ENCODE data around the gene RTN4R. TPM values are rescaled to one million over a fixed set of nuclear protein-coding genes. Genes with fewer than 3 reads are reported as not detected.

Gene RTN4R
- total and polyA plus RNA-seq, 7 donors = 0.36 to 4.3 (median 0.83) TPM; not detected in 2

DNA sequence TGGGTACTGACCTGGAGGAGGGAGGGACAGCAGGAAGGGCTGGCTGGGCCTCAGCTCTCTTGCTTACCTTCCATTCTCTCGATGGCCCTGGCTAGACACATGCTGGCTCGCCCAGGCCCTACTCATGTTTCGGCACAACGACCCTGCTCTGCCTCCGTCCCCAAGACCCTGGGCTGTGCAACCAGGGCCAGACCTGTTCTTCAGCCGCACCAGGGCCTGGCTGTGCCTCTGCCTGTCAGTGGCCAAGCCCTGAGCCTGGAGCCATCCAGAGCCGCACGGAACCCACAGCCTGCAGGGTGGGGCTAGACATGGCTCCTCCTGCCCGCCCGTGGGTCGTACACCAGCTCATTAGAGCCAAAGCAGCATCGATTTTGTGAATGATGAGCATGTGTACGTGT, 47.5 kb downstream of the RTN4R start:
- DNase-seq = no peak
- no peak overlapping the region for H3K4me3 ChIP-seq
- H3K27ac ChIP-seq = no peak overlapping the region
- 86 to 89% methylated on average over 13 of the region's 13 CpGs for WGBS, 2 donors
- no peaks in the 10 kb centered on the region for H3K36me3 ChIP-seq
- no peak for TF ChIP-seq EP300 (IDR thresholded peaks at IDR 0.05)
- no peak for TF ChIP-seq POLR2A (IDR thresholded peaks at IDR 0.05)
- TF ChIP-seq POLR2AphosphoS5 (IDR thresholded peaks at IDR 0.05) = no peak
- TF ChIP-seq, protein P1, sequence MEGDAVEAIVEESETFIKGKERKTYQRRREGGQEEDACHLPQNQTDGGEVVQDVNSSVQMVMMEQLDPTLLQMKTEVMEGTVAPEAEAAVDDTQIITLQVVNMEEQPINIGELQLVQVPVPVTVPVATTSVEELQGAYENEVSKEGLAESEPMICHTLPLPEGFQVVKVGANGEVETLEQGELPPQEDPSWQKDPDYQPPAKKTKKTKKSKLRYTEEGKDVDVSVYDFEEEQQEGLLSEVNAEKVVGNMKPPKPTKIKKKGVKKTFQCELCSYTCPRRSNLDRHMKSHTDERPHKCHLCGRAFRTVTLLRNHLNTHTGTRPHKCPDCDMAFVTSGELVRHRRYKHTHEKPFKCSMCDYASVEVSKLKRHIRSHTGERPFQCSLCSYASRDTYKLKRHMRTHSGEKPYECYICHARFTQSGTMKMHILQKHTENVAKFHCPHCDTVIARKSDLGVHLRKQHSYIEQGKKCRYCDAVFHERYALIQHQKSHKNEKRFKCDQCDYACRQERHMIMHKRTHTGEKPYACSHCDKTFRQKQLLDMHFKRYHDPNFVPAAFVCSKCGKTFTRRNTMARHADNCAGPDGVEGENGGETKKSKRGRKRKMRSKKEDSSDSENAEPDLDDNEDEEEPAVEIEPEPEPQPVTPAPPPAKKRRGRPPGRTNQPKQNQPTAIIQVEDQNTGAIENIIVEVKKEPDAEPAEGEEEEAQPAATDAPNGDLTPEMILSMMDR (IDR thresholded peaks at IDR 0.05) = no peak
- peaks cover 0 to 5% (median 2%) of the 10 kb centered on the region in 4 donors for H3K4me1 ChIP-seq
- no peaks in the 10 kb centered on the region for H3K9me3 ChIP-seq
- intact Hi-C loops (cut with DNase I) = no loop called here
- H3K27me3 ChIP-seq = no peaks in the 10 kb centered on the region

DNA sequence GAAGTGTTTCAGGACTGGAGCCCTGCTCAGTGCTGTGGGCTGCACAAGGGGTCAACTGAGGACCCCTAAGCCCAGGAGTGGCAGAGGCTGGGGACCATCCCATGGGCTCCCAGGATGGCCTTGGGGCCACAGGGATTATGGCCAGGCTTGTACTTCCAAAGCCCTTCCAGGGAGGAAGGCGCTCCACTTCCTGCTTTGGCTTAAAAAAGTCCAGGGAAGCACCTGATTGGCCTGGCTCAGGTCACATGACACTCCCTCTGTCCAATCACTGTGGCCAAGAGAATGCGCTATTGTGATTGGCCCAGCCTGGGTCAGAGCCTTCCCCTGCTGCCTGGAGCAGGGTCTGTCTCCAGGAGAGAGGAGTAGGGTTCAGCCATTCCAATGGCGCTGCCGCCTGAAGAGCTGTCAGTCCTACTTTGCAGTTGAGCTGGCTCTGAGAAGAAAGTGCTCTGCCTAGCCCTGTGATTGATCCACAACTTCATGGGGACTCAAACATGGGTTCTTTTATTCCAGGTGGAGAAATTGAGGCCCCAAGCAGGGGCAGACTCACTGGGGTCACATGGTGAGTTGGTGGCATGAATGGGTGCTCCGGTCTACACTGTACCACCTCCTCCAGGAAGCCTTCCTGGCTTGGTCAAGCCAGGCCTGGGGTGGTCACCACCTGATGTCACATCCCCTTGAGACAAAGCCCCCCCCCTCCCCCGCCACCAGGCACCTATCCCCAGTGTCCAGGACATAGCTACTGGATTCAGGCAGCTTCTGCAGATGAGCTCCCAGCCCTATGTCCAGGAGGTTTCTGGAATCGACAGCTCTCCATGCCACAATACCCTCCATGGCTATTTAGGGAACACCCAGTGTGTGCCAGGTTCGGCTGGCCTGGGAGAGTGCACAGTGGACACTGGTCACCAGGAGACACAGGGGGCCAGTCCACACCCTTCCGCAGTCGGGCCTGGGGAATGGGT, 48.2 kb downstream of the RTN4R start:
- Histone ChIP-seq H3K9me3 (no peaks in the 10 kb centered on the region), H3K27ac (no peak overlapping the region), H3K4me1 (peaks cover 0 to 5% (median 2%) of the 10 kb centered on the region in 4 donors), H3K27me3 (no peaks in the 10 kb centered on the region), H3K4me3 (no peak overlapping the region), H3K36me3 (no peaks in the 10 kb centered on the region)
- no peak for TF ChIP-seq POLR2A (IDR thresholded peaks at IDR 0.05)
- TF ChIP-seq, protein P1 (IDR thresholded peaks at IDR 0.05) = no peak
- no peak for TF ChIP-seq EP300 (IDR thresholded peaks at IDR 0.05)
- no peak for TF ChIP-seq POLR2AphosphoS5 (IDR thresholded peaks at IDR 0.05)
- no peak for DNase-seq
- 91 to 92% methylated on average over 10 of the region's 10 CpGs for WGBS, 2 donors
- intact Hi-C loops (cut with DNase I) = no loop called here

DNA sequence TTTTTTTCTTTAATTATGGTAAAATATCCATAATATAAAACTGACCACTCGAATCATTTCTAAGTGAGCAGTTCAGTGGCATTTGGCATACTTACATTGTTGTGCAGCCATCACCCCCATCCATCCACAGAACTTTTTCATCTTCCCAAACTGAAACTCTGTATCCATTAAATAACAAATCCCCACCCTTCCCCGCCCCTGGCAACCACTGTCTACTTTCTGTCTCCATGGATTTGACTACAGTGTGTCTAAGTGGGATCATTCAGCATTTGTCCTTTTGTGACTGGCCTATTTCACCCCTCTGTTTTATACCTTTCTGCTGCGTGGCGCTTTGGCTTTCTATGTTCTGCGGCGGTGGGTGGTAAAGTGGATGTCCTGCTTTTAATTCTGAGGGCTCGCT, 49.1 kb downstream of the RTN4R start:
- no peak for DNase-seq
- Histone ChIP-seq H3K27me3 (no peaks in the 10 kb centered on the region), H3K9me3 (no peaks in the 10 kb centered on the region), H3K4me3 (no peak overlapping the region), H3K36me3 (no peaks in the 10 kb centered on the region), H3K4me1 (peaks cover 0 to 5% (median 2%) of the 10 kb centered on the region in 4 donors), H3K27ac (no peak overlapping the region)
- TF ChIP-seq, protein P1 (IDR thresholded peaks at IDR 0.05) = no peak
- TF ChIP-seq POLR2AphosphoS5 (IDR thresholded peaks at IDR 0.05) (no peak), POLR2A (IDR thresholded peaks at IDR 0.05) (no peak), EP300 (IDR thresholded peaks at IDR 0.05) (no peak)
- intact Hi-C loops (cut with DNase I) = no loop called here
- 88 to 93% methylated on average over 7 of the region's 7 CpGs for WGBS, 2 donors

DNA sequence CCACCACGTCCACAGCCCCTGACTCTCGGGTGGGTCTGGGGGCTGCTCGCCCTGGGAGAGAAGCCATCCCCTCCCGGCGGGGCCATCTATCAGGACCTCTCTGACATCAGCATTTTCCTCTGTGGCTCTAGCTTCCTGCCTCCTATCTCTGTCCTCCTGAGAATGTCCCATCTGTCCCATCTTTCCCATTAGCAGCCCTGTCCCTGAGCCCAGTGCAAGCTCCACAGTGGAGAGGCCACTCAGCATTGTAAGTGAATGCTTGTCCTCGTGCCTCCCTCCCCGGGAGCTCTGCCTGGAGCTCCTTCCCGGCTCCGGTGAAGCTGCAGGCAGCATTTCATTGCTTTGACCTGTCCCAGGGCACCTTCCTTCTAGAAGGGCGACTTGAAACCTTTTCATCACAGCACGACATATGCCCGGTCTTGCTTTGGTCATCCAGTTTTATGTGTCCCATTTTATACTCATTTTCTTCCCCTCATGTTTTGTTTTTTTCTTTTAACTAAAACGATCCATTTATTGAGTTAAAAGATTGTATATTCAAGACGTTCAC, 49.7 kb downstream of the RTN4R start:
- DNase-seq = no peak
- Histone ChIP-seq H3K4me1 (peaks cover 0 to 5% (median 2%) of the 10 kb centered on the region in 4 donors), H3K9me3 (no peaks in the 10 kb centered on the region), H3K27ac (no peak overlapping the region), H3K36me3 (no peaks in the 10 kb centered on the region), H3K27me3 (no peaks in the 10 kb centered on the region), H3K4me3 (no peak overlapping the region)
- WGBS, 2 donors = 76 to 77% methylated on average over 14 of the region's 14 CpGs
- intact Hi-C loops (cut with DNase I) = no loop called here
- TF ChIP-seq POLR2AphosphoS5 (IDR thresholded peaks at IDR 0.05) = no peak
- no peak for TF ChIP-seq POLR2A (IDR thresholded peaks at IDR 0.05)

DNA sequence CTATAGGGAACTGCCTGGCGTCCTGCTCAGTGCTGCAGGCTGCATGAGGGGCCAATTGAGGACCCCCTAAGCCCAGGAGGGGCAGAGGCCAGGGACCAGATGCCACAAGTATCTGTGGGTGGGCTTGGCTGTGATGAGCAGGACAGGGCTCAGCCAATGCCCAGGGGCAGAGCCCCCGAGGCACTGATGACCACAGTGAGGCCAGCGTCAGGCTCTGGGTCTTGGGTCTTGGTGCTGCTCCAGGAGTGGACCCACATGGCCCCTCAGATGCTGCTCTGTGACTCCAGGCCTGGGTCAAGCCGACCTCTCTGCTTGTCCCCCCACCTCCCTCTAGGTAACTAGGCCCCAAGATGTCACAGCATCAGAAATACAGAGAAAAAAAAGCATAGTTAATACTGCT, 50.6 kb downstream of the RTN4R start:
- Histone ChIP-seq H3K27ac (no peak overlapping the region), H3K27me3 (no peaks in the 10 kb centered on the region), H3K4me3 (no peak overlapping the region), H3K36me3 (no peaks in the 10 kb centered on the region), H3K4me1 (peaks cover 0 to 3% (median 1%) of the 10 kb centered on the region in 4 donors), H3K9me3 (no peaks in the 10 kb centered on the region)
- no peak for TF ChIP-seq POLR2AphosphoS5 (IDR thresholded peaks at IDR 0.05)
- no peak for TF ChIP-seq EP300 (IDR thresholded peaks at IDR 0.05)
- TF ChIP-seq, protein P1 (IDR thresholded peaks at IDR 0.05) = no peak
- no peak for TF ChIP-seq POLR2A (IDR thresholded peaks at IDR 0.05)
- WGBS, 2 donors = 75 to 78% methylated on average over 4 of the region's 4 CpGs
- intact Hi-C loops (cut with DNase I) = no loop called here
- no peak for DNase-seq
